ENCODE measurements around the gene LRRC8D.
"Not testable (repeated sequence)": the region's sequence is repeated elsewhere in the genome, so short reads cannot be mapped to it uniquely, and the experiment has no call there.

The LRRC8D gene

DNA sequence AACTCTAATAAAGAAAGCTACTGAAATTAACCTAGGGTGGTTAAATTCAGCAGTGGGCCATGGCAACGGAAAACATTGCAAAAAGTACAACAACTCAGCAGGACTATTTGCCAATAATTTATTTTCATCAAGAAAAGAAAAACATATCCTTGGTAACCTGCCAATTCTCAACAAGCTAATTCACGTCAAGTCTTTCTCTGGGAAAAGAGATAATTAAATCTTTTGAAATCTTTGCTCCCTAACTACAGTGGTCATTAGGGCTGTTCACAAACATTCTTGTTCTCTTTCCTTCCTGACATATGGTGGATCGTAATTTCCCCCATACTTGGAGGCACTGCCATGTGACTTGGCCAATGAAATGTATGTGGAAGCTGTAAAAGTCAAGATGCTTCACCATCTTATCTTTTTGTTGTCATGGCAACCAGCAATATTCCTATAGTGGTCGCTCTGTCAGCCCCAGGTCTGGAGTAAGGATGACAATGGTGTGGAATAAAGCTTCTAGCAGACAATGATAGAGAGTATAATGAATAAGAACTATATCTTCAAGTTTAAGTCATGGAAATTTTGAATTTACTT, 144.4 kb downstream of the LRRC8D start:
- FAIRE-seq = no peak

DNA sequence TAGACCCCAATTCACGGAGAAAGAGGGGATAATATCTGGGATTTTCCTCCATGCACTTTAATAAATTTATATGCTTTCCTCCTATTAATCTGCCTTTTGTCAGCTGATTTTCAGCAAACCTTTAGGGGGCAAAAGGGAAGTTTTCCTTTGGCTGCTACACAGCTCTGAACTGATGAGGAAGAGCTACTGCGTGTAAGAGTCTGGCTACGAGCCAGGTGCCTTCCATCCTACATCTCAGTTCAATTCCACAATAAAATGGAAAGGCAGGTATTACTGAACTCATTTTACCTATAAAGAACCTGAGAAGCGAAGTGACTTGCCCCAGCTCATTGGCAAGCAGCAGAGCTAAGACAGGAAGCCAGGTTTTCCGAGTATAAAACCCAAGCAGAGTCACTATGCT, 145.8 kb downstream of the LRRC8D start:
- FAIRE-seq = no peak

DNA sequence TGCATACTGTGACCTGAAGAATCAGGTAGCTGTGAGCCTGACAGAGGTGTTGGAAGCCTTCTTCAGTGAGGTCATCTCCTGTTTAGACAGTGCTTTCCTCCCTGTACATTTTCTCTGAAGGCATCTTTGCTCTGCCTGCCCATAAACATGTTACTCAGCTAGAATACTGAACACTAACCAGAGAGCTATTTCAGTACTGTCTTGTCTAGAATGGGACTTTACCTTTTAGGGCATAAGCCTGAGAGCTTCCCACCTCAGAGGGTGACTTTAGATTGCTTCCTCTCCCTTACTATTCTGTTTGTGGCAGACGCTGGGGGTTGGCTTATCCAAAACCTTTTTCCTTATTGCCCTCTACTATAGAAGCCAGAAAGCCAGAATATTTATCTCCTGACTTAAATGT, 150.8 kb downstream of the LRRC8D start:
- FAIRE-seq = no peak

DNA sequence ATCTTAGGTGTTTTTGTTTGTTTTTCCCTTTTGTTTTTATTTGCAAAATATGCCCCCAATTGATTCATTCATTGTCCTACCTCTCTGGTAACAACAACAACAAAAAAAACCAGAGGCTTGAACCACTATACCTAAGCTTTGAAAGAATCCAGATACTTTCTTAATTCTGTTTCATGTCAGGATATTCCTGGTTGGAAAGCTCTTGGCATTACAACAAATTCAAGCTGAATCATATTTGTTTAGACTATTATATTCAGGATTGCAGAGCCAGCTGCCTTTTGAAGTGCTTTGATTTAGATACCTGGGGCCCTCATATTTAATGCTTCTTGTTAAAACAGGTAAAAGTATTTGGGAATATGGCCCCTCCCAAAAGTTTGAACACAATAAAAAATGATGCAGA, 151.2 kb downstream of the LRRC8D start:
- no peak for FAIRE-seq

GRCh38 chr1:89973471-89974127, 152.8 kb downstream of the LRRC8D start:
- no peak for FAIRE-seq

DNA sequence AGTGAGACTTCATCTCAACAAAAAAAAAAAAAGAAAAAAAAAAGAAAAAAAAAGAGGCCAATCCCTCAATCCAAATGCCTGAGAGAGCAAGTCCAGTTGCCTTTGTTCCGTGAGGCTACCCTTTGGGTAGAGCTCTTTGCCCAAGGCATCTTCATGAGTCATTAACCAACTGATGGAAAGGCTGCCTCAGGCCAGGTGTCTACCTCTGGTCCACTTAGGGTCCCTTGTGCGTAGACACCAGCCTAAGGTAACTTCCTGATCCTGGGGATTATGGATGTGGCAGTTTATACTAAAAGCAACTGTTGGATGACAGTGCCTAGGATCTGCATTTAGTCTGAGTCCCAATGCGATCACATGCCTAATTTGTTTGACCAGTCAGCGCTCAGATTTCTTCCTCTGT, 153.4 kb downstream of the LRRC8D start:
- no peak for FAIRE-seq

DNA sequence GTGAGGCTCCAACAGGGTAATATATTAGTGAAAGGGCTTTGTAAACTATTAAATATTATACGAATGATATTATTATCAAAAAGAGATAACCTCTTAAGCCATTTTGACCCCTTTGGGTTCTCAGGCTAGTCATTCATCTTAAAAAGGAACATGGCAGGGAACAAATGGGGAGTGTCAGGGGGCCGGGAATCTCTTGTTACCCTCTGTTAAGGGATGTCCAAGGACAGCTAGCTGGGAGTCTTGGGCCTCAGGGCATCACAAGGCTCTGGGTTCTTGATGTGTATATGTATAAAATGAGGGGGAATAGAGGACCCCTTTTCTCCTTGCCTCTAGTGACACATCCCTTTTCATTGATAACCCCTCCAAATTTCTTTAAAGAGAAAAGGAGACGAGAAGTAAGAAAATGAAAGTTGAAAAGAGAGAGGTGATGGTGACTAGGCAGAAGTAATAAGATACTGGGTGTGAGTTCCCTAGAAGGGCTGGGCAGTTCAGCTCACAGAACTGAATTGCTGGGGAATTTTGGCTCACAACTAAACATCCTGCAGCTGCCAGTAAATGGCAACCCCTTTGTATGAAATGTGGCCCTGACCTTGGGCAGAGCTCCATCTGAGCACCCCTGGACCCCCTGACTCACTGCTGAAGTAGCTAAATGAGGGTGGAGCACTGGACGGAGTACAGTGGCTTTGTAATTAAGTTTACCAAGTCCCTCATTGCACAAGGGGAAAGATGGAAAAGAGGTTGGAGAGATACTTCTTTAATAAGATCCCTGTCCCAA, 154.1 kb downstream of the LRRC8D start:
- no peak for FAIRE-seq

- FAIRE-seq = no peak
Observed at GRCh38 chr1:89975540-89976125, 154.8 kb downstream of the LRRC8D start.

- FAIRE-seq = no peak
Observed at GRCh38 chr1:89978755-89979154, 157.9 kb downstream of the LRRC8D start.

DNA sequence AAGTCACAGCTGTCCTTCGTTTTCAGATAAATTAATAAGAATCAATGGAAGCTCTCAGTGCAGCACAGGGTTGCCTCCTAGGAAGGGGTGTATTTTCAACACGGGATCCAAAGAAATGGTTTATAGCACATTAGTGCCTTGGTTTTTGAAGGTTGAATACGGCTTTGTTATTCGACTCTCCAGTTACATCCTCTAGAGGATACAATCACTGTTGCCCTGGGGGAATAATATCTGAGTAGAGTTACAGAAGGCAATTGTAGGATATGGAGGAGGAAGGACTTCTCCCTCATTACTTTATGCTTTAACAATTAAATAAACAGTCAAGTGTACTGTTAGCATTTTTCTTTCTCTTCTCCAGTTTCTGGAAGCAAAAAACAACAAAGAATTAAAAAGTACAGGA, 159.8 kb downstream of the LRRC8D start:
- FAIRE-seq = no peak

DNA sequence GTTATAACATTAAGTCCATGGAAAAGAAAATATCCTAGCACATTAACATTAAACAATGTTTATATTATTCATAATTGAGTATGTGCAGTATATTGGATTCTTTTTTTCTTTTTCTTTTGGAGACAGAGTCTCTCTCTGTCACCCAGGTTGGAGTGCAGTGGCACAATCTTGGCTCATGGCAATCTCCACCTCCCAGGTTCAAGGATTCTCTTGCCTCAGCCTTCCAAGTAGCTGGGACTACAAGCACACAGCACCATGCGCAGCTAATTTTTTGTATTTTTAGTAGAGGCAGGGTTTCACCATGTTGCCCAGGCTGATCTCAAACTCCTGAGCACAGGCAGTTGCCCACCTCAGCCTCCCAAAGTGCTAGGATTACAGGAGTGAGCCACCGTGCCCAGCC, 162.0 kb downstream of the LRRC8D start:
- FAIRE-seq = not testable (repeated sequence)

GRCh38 chr1:89984564-89985116, 163.8 kb downstream of the LRRC8D start:
- not testable (repeated sequence) for FAIRE-seq

- FAIRE-seq = no peak
Observed at GRCh38 chr1:89986020-89986419, 165.2 kb downstream of the LRRC8D start.

Data from islet of Langerhans (tissue), 1 donor.